Stimulated activated CD4-positive, alpha-beta T cell treated with anti-CD3 and anti-CD28 coated beads, Interleukin-12 subunit alpha, Interleukin-12 subunit beta, amount 100 ng/mL, for 4 hours (primary cell): ENCODE measurements around the gene USP53.
"Not testable (repeated sequence)": the region's sequence is repeated elsewhere in the genome, so short reads cannot be mapped to it uniquely, and the experiment has no call there.

ENCODE experiments used
- DNase-seq: peaks from one replicate; pipeline ENCODE4 v3.0.0-alpha.2; 2020

Gene USP53

GRCh38 chr4:119212234-119212963 is at the start of gene USP53:
USP53 (plus strand) TSS chr4:119212713; CDS start chr4:119239760, 27,047 bp downstream.
- peak; percentile 99 for DNase-seq

DNA sequence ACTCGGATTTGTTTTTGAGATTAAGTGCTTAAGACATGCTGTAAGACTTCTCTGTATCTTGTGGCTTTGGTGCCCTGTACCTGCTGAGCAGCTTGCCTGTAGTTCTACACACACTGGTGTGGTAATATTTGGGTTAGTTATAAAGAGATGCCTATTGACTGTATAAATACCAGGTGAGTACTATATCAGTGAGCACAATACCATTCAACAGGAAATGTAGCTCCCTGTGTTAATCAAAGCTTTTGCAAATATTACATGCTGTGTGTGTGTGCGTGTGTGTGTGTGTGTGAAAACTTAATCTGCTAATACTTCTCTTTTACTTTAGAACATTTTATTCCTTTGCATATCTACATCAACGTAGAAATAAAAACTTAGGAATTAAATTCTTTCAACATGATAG is 46.7 kb upstream of the USP53 start:
- DNase-seq: no peak

DNA sequence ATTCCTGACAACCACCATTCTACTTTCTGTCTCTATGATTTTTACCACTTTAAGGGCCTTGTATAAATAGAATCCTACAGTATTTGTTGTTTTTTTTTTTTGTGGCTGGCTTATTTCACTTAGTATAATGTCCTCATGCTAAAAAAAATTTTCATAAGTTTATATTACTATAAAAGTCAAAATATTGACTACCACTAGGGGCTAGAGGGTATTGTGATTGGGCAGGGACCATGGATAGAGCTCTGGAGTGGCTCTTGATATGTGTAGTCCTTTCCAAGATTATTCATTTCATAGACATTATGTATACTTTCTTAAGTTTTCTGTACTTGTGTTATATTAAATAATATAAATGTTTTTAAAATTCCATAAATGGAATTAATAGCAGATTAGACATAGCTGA is 42.3 kb upstream of the USP53 start:
- DNase-seq: no peak

DNA sequence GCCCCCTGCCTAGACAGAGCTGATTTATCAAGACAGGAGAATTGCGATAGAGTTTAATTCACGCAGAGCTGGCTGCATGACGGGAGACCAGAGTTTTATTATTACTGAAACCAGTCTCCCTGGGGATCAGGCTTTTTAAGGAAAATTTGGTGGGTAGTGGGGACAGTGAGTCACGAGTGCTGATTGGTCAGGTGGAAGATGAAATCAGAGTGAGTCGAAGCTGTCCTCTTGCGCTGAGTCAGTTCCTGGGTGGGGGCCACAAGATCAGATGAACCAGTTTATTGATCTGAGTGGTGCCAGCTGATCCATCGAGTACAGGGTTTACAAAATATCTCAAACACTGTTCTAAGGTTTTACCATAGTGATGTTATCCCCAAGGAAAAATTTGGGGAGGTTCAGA is 40.3 kb upstream of the USP53 start:
- no peak for DNase-seq

DNA sequence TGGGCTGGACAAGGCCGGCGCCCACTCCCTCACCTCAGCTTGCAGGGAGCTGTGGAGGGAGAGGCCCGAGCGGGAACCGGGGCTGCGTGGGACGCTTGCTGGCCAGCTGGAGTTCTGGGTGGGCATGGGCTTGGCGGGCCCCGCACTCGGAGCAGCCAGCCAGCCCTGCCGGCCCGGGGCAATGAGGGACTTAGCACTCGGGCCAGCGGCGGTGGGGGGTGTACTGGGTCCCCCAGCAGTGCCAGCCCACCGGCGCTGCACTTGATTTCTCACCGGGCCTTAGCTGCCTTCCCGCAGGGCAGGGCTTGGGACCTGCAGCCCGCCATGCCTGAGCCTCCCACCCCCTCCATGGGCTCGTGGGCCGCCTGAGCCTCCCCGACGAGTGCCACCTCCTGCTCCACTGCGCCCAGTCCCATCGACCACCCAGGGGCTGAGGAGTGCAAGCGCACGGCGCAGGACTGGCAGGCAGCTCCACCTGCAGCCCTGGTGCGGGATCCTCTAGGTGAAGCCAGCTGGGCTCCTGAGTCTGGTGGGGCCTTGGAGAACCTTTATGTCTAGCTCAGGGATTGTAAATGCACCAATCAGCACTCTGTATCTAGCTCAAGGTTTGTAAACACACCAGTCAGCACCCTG is 38.7 kb upstream of the USP53 start:
- not testable (repeated sequence) for DNase-seq

DNA sequence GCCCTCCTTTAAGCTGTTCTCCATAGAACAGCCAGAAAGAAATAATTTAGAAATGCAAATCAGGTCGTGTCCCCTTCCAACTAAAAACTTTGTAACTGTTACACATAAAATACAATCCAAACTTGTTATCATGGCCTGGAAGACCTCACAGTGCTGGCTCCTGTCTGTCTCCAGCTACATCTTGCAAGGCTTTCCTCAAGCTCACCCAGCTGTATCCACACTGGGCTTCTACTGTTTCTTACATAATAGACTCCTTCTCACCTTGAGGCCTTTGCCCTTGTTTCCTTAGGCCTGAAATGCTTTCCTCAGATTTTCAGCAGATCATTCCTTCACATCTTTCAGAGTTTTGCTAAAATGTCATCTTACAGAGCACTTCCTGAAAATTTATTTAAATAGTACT is 33.5 kb upstream of the USP53 start:
- no peak for DNase-seq

DNA sequence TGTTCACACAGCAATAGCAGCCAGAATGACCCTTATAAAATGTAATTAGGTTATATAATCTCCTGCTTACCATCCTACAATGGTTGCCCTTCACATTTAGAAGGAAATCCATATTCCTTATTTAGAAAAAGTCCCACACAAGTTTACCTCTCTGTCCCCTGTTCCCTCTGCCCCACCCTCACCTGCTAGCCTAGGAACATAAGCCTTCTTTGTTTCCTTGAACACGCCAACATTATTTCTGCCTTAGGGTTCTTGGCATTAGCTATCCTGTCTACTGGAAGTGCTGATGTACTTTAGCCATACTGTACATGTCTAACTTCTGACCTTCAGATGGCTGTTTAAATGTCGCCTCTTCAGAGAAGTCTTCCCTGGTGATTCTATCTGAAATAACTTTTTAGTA is 28.4 kb upstream of the USP53 start:
- no peak for DNase-seq

GRCh38 chr4:119189638-119190037 is 22.9 kb upstream of the USP53 start:
- DNase-seq: no peak

- no peak for DNase-seq
These were observed 22.2 kb upstream of the USP53 start for GRCh38 chr4:119190354-119190753.

DNA sequence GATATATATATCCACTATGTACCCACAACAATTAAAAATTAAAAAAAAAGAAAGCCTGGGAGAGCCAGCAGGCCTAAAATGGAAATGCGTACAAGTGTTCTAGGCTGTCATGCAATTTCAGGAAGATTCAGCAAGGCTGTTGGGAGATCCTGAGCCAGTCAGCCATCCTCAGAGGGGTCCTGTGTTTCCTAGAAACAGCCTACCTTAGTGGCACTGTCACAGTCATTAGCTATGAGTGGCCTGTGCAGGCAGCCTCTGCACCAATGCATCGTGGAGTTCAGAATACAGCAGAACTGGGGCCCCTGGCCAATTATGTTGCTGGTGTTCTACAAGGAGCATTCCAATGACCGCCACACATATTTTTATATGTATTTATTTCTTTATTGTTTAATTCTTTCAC is 21.0 kb upstream of the USP53 start:
- DNase-seq: no peak

GRCh38 chr4:119197772-119198212 is 14.7 kb upstream of the USP53 start:
- no peak for DNase-seq

DNA sequence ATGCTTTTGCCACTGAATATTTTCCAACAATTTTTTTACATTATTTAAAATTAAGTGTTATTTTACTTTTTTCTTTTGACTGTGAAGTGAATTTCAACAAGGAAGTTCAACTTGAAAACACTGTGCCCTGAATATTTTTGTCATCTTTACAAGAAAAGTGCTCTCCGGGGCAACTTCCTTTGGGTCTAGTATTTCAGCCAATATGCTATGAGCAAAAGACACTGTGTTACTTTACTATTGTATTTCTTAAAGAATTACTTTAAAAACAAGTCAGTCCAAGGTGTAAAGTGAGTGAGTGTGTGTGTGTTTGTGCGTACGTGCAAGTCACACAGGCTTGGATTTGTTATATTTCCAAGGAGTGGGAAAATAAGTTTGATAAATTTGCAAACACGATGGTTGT is 7.6 kb upstream of the USP53 start:
- no peak for DNase-seq

DNA sequence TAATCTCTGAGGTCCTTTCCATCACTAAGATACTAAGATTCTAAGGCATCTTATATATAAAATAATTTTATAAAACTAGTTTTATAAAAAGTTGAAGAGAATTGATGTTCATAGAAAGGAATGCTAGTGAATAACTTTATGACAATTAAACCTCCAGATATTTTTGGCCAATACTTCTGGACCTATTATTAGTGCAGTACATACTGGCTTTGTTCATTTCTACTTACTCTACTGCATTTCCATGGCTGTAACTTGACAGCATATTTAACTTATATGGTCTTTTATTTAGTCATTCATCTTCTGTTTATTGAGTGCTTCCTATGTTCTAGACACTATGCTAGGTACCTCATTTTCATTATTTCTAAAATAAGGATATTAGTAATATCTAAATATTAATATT is 6.8 kb upstream of the USP53 start:
- DNase-seq: no peak

DNA sequence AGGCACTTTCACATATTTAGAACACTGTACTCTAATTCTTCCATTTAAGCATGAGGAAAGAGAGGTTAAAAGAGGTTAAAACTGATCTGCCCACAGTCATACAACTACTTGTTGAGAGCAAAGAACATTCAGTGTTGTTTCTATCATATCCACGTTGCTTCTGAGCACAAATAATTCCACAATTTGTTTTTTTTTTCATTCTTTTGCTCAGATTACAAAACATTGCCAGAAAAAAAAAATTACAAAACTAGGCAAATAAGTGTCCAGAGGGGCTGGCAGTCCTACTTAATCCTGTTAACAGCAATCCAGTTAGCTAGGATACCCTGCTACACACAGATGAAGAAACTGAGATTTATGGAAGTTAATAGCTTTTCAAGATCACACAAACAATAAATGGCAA is 6.3 kb upstream of the USP53 start:
- no peak for DNase-seq

- no peak for DNase-seq
These were observed 5.5 kb upstream of the USP53 start for GRCh38 chr4:119207051-119207450.

- DNase-seq: peak; percentile 14
These were observed 3.4 kb upstream of the USP53 start for GRCh38 chr4:119209077-119209476.

- no peak for DNase-seq
These were observed 2.9 kb upstream of the USP53 start for GRCh38 chr4:119209586-119209985.

DNA sequence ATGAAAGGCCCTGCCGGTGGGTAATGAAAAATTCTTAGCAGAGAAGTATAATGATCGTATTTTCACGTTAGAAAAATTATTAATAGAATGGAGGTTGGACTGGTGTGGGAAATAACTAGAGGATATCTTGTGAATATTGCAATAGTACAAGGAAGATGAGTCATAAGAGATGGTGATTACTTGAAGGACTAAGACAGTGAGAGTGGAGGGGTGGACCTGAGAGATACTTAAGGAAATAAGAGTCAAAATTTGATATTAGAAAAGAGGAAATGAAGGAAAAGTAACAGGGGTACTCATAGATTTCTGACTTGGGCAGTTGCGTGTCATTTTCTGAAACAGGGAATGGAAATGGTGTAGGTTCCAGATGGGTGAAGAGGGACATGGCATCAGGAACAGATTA is 1.7 kb upstream of the USP53 start:
- no peak for DNase-seq

DNA sequence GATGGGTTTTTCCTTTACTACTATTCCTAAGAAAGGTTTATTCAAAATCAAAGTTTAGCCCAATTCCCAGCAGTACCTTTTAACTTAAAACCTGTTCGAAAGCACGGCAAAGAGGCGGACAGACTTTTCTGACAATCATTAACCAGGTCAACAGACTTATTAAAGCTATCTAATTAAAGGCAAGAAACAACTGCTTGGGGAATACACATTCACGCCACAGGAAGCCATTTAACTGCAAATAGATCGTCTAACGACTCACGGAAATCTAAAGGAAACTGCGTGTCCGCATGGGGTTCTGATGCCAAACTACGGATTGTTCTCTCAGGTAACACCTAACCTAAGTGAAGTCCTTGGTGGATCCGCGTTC is 663 bp upstream of the USP53 start:
- DNase-seq: no peak

- peak; percentile 51 for DNase-seq
These were observed 572 bp downstream of the USP53 start for GRCh38 chr4:119212964-119213606.

DNA sequence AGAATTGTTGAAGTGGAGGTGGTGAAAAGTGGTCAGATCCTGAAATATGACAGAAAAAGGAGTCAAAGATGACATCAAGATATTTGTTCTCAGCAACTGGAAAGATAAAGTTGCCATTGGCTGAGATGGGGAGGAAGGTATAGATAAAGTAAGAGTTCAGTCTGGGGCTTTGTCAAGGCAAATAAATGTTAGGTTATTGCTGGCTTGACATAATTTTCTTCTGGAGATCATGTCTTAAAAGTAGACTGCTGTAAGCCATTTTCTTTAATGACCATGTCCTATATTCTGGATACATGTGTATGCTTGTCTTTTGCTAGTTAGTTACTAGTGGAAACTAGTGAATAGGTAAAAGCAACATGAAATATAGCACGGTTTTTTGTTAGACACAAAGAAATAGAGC is 5.6 kb downstream of the USP53 start:
- DNase-seq: no peak

- no peak for DNase-seq
These were observed 8.9 kb downstream of the USP53 start for GRCh38 chr4:119221412-119221811.

GRCh38 chr4:119227690-119228089 is 15.2 kb downstream of the USP53 start:
- DNase-seq: no peak

DNA sequence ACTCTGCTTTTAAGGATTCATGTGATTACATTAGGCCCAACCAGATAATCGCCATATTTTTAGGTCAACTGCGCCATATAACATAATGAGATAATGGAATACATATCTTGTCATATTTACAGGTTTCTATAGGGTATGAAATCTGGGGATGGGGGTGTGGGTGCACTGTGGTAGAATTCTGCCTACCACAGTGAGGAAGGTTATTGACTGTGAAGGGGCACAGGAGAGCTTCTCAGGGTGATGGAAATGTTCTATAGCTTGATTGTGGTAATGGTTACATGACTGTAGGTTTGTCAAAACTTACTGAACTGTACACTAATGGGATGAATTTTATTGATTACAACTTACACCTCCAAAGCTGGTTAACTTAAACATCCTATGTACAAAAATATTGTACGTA is 15.9 kb downstream of the USP53 start:
- no peak for DNase-seq
